VCaP (cell line): ENCODE measurements around the gene CATSPERE.

Experiments
- H3K27ac ChIP-seq: fragments of 450-650 bp; 2 replicates; pipeline ENCODE4 v1.5.1; 2017
- TF ChIP-seq, protein P1 (sequence below): fragments of 450-650 bp; conservative IDR thresholded peaks from 2 replicates; pipeline ENCODE4 v1.5.1; 2017; ENCODE audit warnings: mild to moderate bottlenecking, moderate library complexity

Gene CATSPERE

GRCh38 chr1:244636488-244637259 is 175.6 kb downstream of the CATSPERE start:
- TF ChIP-seq, protein P1, sequence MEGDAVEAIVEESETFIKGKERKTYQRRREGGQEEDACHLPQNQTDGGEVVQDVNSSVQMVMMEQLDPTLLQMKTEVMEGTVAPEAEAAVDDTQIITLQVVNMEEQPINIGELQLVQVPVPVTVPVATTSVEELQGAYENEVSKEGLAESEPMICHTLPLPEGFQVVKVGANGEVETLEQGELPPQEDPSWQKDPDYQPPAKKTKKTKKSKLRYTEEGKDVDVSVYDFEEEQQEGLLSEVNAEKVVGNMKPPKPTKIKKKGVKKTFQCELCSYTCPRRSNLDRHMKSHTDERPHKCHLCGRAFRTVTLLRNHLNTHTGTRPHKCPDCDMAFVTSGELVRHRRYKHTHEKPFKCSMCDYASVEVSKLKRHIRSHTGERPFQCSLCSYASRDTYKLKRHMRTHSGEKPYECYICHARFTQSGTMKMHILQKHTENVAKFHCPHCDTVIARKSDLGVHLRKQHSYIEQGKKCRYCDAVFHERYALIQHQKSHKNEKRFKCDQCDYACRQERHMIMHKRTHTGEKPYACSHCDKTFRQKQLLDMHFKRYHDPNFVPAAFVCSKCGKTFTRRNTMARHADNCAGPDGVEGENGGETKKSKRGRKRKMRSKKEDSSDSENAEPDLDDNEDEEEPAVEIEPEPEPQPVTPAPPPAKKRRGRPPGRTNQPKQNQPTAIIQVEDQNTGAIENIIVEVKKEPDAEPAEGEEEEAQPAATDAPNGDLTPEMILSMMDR: no peak

DNA sequence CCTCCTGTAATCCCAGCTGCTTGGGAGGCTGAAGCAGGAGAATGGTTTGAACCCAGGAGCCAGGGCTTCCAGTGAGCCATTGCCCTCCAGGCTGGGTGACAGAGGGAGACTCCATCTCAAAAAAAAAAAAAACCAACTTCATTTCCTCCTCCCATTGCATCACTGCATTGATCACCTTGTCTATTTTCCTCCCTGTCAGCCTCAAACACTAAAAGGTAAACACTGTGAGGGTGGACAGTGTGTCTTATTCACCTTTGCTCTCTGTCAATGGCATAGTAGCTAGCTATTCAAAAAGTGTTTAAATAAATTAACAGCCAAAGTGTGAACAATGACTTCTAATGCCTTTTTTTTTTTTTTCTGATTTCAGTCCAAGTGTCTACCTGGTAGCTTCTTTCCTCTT is 178.5 kb downstream of the CATSPERE start:
- TF ChIP-seq, protein P1: no peak
- no peak overlapping the region for H3K27ac ChIP-seq

More at GRCh38 chr1:244636488-244637259, 175.6 kb downstream of the CATSPERE start:
- H3K27ac ChIP-seq: no peak overlapping the region

DNA sequence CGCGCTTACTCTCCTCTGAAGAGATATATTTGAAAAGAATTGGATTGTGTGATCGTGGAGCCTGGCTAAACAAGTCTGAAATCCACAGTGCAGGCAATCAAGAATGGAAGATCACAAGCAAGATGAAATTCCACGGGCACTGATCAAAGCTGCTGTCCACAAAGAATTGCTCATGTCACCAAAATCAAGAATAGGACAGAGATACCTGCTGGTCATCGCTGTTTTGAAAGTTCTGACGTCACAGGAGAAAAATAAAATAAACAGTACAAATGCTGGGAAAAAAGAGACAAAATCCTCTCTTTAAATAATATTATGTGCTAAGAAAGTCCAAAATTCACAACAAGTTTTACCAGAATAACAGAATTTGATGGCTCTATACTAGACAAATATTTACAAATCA is 179.8 kb downstream of the CATSPERE start:
- H3K27ac ChIP-seq: no peak overlapping the region

DNA sequence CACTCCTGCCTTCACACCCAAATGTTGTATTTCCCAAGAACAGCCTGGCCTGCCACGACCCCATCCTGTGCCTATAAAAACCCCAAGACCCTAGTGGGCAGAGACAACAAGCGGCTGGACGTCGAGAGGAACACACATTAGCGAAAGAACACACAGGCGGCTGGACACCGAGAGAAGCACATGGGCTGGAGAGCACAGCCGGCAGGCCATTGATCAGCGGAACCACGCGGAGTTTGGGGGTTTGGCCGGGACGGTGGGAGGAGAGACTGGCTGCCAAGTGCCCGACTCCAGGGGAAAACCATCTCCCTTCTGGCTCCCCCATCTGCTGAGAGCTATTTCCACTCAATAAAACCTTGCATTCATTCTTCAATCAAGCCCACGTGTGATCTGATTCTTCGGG is 181.5 kb downstream of the CATSPERE start:
- TF ChIP-seq, protein P1: no peak
- no peak overlapping the region for H3K27ac ChIP-seq

More for the DNA sequence above, 179.8 kb downstream of the CATSPERE start:
- TF ChIP-seq, protein P1: no peak

DNA sequence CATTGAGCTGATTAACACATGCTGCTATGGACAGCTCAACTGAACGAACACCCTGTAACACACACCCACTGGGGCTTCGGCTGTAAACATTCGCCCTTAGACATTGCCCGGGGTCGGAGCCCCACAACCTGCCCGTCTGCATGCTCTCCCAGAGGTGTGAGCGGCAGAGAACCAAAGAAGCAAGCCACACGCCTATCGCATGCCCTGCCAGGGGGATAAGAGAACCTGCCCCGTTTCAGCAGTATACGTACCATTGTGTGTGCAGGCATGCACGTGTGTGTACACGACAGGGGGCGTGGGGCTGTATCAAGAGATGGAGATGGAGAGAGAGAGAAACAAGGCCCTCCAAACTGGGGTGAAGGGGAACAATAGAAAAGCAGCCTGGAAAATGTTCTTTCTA is 181.9 kb downstream of the CATSPERE start:
- H3K27ac ChIP-seq: no peak overlapping the region
- TF ChIP-seq, protein P1: no peak

- TF ChIP-seq, protein P1: no peak
- no peak overlapping the region for H3K27ac ChIP-seq
Observed at GRCh38 chr1:244645414-244645813, 184.3 kb downstream of the CATSPERE start.

- TF ChIP-seq, protein P1: no peak
- no peak overlapping the region for H3K27ac ChIP-seq
Observed at GRCh38 chr1:244645890-244646289, 184.8 kb downstream of the CATSPERE start.
